Right lobe of liver (tissue), 6 donors: ENCODE data around the gene RBP5. TPM values are rescaled to one million over a fixed set of nuclear protein-coding genes. Genes with fewer than 3 reads are reported as not detected.

ENCODE experiments used
- ATAC-seq, 4 donors: fragments of 200-7000 bp; cut with Tn5 transposase; one replicate each; pipeline ENCODE4 v1.9.1; 2020; ENCODE audit warnings: mild to moderate bottlenecking in 4 of 4, moderate library complexity in 4 of 4
- DNase-seq, 3 donors: peaks; one replicate each; pipeline ENCODE4 v3.0.0-alpha.2; 2020
- H3K27ac ChIP-seq, 3 donors: fragments of 200-600 bp; one replicate each; pipeline ENCODE4 v1.8.0; 2022
- H3K27me3 ChIP-seq, 2 donors: fragments of 200-600 bp; one replicate each; pipeline ENCODE4 v1.8.0; 2022
- H3K36me3 ChIP-seq, 4 donors: fragments of 200-600 bp; sonication (generic) in 1 of 4; one replicate each; pipeline versions ENCODE4 v1.5.1 to v1.8.0; 2017 to 2022; ENCODE audit warnings: control low read depth in 1 of 4
- H3K4me1 ChIP-seq, 4 donors: fragments of 200-600 bp; sonication (generic) in 1 of 4; one replicate each; pipeline versions ENCODE4 v1.5.1 to v1.8.0; 2017 to 2022; ENCODE audit warnings: control low read depth in 1 of 4
- H3K4me3 ChIP-seq, 3 donors: fragments of 200-600 bp; one replicate each; pipeline ENCODE4 v1.8.0; 2022
- H3K9me3 ChIP-seq, 4 donors: fragments of 200-600 bp; sonication (generic) in 1 of 4; one replicate each; pipeline versions ENCODE4 v1.5.1 to v1.8.0; 2017 to 2022; ENCODE audit warnings: control low read depth in 1 of 4
- CTCF ChIP-seq, 4 donors: fragments of 200-600 bp in 3 of 4; fragments of 450-650 bp in 1 of 4; IDR thresholded peaks; one replicate each; pipeline versions ENCODE4 v1.5.1 to v1.8.0; 2016 to 2022; ENCODE audit warnings: antibody characterized with exemption in 4 of 4, mild to moderate bottlenecking in 2 of 4
- POLR2A ChIP-seq: fragments of 450-650 bp; IDR thresholded peaks from one replicate; pipeline ENCODE4 v1.6.1; 2017; ENCODE audit warnings: antibody characterized with exemption, mild to moderate bottlenecking
- WGBS: methylation state at CpG from one replicate; pipeline ENCODE4 v1.1.6; 2018; ENCODE audit warnings: low coverage, low lambda C conversion rate; ENCODE audit not compliant: insufficient coverage; ENCODE audit errors: missing lambda C conversion rate; 5-methylcytosine and 5-hydroxymethylcytosine counted together
- intact Hi-C, 2 donors: fragments of 100-400 bp; cut with DNase I; formaldehyde crosslinking; loops; one replicate each; pipeline versions ENCODE4 v1.11.2 to v1.14.1; 2022
- total RNA-seq, 6 experiments: library from RNA; depleted of rRNA in 2 of 6; stranded (reverse); fragments of >200 nt in 2 of 6; fragmentation: NEBNext Ultra II Directional in 3 of 6; extraction: Animal tissue kit (Norgen Biotek cat#: 25700) in 3 of 6; gene quantifications; one replicate each; pipeline versions ENCODE4 v1.1.0 to v1.2.4, GENCODE V29; 2016 to 2023
- donor health status: DM: no; HTN: yes; CAD: no.
- donor health status: DM: no; HTN: no; CAD: no.
- donor health status: DM: no; HTN: no; CAD: no.
- donor health status: DM: no; HTN: yes; CAD: no.
- donor health status: DM: no; HTN: yes; CAD: no.

Gene RBP5
- total RNA-seq, 6 experiments from 2014 or later = 44.1 to 239 (median 98.2) TPM

- DNase-seq (peak; percentile 86 to 90 (median 86)), ATAC-seq (peak; percentile 65 to 81 (median 73))
- Histone ChIP-seq H3K4me3 (peak within 1 kb of the TSS; percentile 56 to 90 (median 81)), H3K27me3 (no peaks in the 10 kb centered on the region), H3K36me3 (peaks cover 5 to 30% (median 17%) of the 10 kb centered on the region in 4 donors), H3K9me3 (no peaks in the 10 kb centered on the region), H3K4me1 (peaks cover 0 to 51% (median 14%) of the 10 kb centered on the region in 4 donors), H3K27ac (peak within 1 kb of the TSS; percentile 84 to 94 (median 84))
- intact Hi-C loops = loop anchor here in 1 of 2 donors (10.0 kb wide), 1 partner anchor 138 kb away; the partner anchor contains the start of gene PTPN6
- TF ChIP-seq CTCF (IDR thresholded peaks at IDR 0.05) (peak; percentile 90 to 93 (median 92)), POLR2A (peak; percentile 58)
- 7% methylated on average over 13 of the region's 16 CpGs for WGBS
Measured at GRCh38 chr12:7092229-7092985, 36.3 kb downstream of the RBP5 start, which contains the start of gene C1R. Gene C1R, minus strand, starts transcription at chr12:7092445. Its CDS starts 57 bp downstream, at chr12:7092388.

GRCh38 chr12:7091660-7092228 lies 36.9 kb downstream of the RBP5 start:
- TF ChIP-seq POLR2A (peak; percentile 62), CTCF (IDR thresholded peaks at IDR 0.05) (no peak)
- Histone ChIP-seq H3K4me1 (peaks cover 0 to 57% (median 14%) of the 10 kb centered on the region in 4 donors), H3K9me3 (no peaks in the 10 kb centered on the region), H3K4me3 (peak overlapping the region; percentile 56 to 90 (median 81)), H3K36me3 (peaks cover 5 to 37% (median 19%) of the 10 kb centered on the region in 4 donors), H3K27ac (peak overlapping the region; percentile 84 to 94 (median 84)), H3K27me3 (no peaks in the 10 kb centered on the region)
- ATAC-seq = peak; percentile 67 to 84 (median 74)
- intact Hi-C loops = loop anchor here in 1 of 2 donors (10.0 kb wide), 1 partner anchor 137 kb away; the partner anchor contains the start of gene PTPN6
- WGBS = 3% methylated on average over 6 of the region's 10 CpGs
- peak; percentile 84 to 90 (median 88) for DNase-seq

- DNase-seq (peak in 1 of 3 donors; percentile 46), ATAC-seq (peak in 1 of 4 donors; percentile 1)
- WGBS = 31% methylated on average over 2 of the region's 7 CpGs
- Histone ChIP-seq H3K27me3 (no peaks in the 10 kb centered on the region), H3K4me3 (peak overlapping the region; percentile 56 to 90 (median 81)), H3K4me1 (peaks cover 0 to 57% (median 14%) of the 10 kb centered on the region in 4 donors), H3K9me3 (no peaks in the 10 kb centered on the region), H3K27ac (peak overlapping the region; percentile 84 to 94 (median 84)), H3K36me3 (peaks cover 5 to 42% (median 22%) of the 10 kb centered on the region in 4 donors)
- TF ChIP-seq CTCF (IDR thresholded peaks at IDR 0.05) (no peak), POLR2A (no peak)
- intact Hi-C loops = loop anchor here in 1 of 2 donors (10.0 kb wide), 1 partner anchor 136 kb away; the partner anchor contains the start of gene PTPN6
Measured at GRCh38 chr12:7091171-7091570, 37.5 kb downstream of the RBP5 start.

- Histone ChIP-seq H3K4me3 (peak overlapping the region; percentile 56 to 90 (median 81)), H3K4me1 (peaks cover 0 to 53% (median 14%) of the 10 kb centered on the region in 4 donors), H3K27me3 (no peaks in the 10 kb centered on the region), H3K9me3 (no peaks in the 10 kb centered on the region), H3K27ac (peak overlapping the region; percentile 84 to 94 (median 84)), H3K36me3 (peaks cover 5 to 49% (median 29%) of the 10 kb centered on the region in 4 donors)
- intact Hi-C loops = loop anchor here in 1 of 2 donors (10.0 kb wide), 1 partner anchor 136 kb away; the partner anchor contains the start of gene PTPN6
- TF ChIP-seq POLR2A (no peak), CTCF (IDR thresholded peaks at IDR 0.05) (no peak)
- DNase-seq (peak in 2 of 3 donors; percentile 41 to 54), ATAC-seq (peak in 1 of 4 donors; percentile 41)
- 41% methylated on average over 12 of the region's 16 CpGs for WGBS
Measured at GRCh38 chr12:7090222-7090998, 38.3 kb downstream of the RBP5 start.
